Endothelial cell of umbilical vein (primary cell): ENCODE measurements around the gene SLAMF1. TPM values are rescaled to one million over a fixed set of nuclear protein-coding genes. Genes with fewer than 3 reads are reported as not detected.

ENCODE experiments used
- BruUV-seq: library from RNA; stranded (reverse); fragments of 400-500 nt; replicated peaks from 2 replicates; lab custom pipeline; 2021; lab: Mats Ljungman, UMichigan
- CTCF ChIA-PET: fragments of 300-600, 350-600 bp; sonication (Branson Sonifier 250); formaldehyde crosslinking; loops from one replicate; lab custom pipeline; 2021; ENCODE audit warnings: antibody characterized with exemption, inconsistent platforms; lab: Charles Lee
- POLR2A ChIA-PET: fragments of 300-600, 350-600 bp; sonication (Branson Sonifier 250); formaldehyde crosslinking; loops from one replicate; lab custom pipeline; 2021; ENCODE audit warnings: antibody characterized with exemption, inconsistent platforms; lab: Charles Lee
- DNase-seq: peaks from one replicate; pipeline ENCODE4 v3.0.0-alpha.2; 2011; ENCODE audit warnings: low read depth, low spot score
- FAIRE-seq: peaks from 2 replicates; lab custom pipeline; 2011; peaks lifted over from hg19 to GRCh38; lab: Jason Lieb, UNC
- H2AFZ ChIP-seq: 2 replicates; pipeline ENCODE4 v1.6.0; 2012; ENCODE audit warnings: low read depth, low read length, control low read depth, inconsistent platforms
- H3K27ac ChIP-seq: 2 replicates; pipeline ENCODE4 v1.5.1; 2011; ENCODE audit warnings: low read depth, mild to moderate bottlenecking, control low read depth, low read length, moderate library complexity; ENCODE audit not compliant: insufficient read depth
- H3K27me3 ChIP-seq, 2 experiments: 2 replicates each; pipeline versions ENCODE4 v1.6.0 to v1.6.1; 2011; ENCODE audit warnings: low read length in 2 of 2, mixed read lengths in 1 of 2; ENCODE audit not compliant: control insufficient read depth in 2 of 2, insufficient read depth in 2 of 2
- H3K36me3 ChIP-seq, 2 experiments: 2 replicates in 1 of 2; 3 replicates in 1 of 2; pipeline ENCODE4 v1.5.1; 2011; ENCODE audit warnings: low read length in 2 of 2, mild to moderate bottlenecking in 1 of 2, moderate library complexity in 1 of 2; ENCODE audit not compliant: control insufficient read depth in 2 of 2, insufficient read depth in 2 of 2; ENCODE audit errors: extremely low read depth in 1 of 2
- H3K4me1 ChIP-seq: 3 replicates; pipeline ENCODE4 v1.5.1; 2011; ENCODE audit warnings: mild to moderate bottlenecking, low read length; ENCODE audit not compliant: control insufficient read depth, insufficient read depth; ENCODE audit errors: extremely low read depth
- H3K4me2 ChIP-seq: 2 replicates; pipeline ENCODE4 v1.6.1; 2011; ENCODE audit warnings: low read length, control low read depth, mixed read lengths; ENCODE audit not compliant: insufficient read depth
- H3K4me3 ChIP-seq, 3 experiments: fragments of 200-600 bp in 1 of 3; sonication (generic), shearing (Covaris generic) in 1 of 3; replicated peaks in 1 of 3; 2 replicates each; pipeline ENCODE4 v1.5.1; 2011 to 2016; ENCODE audit warnings: control low read depth in 3 of 3, low read length in 3 of 3, mild to moderate bottlenecking in 2 of 3, inconsistent platforms in 1 of 3, low read depth in 1 of 3, moderate library complexity in 1 of 3; ENCODE audit not compliant: insufficient read depth in 1 of 3
- H3K79me2 ChIP-seq: 2 replicates; pipeline ENCODE4 v1.6.0; 2012; ENCODE audit warnings: low read length, inconsistent platforms; ENCODE audit not compliant: control insufficient read depth, insufficient read depth
- H3K9ac ChIP-seq: replicated peaks from 2 replicates; pipeline ENCODE3; 2011; ENCODE audit warnings: low read length, control low read depth; ENCODE audit not compliant: insufficient read depth; ENCODE audit errors: extremely low read depth
- H3K9me1 ChIP-seq: replicated peaks from 3 replicates; pipeline ENCODE4 v1.6.0; 2011; ENCODE audit warnings: mild to moderate bottlenecking, low read length; ENCODE audit not compliant: control insufficient read depth, insufficient read depth; ENCODE audit errors: extremely low read depth
- H3K9me3 ChIP-seq: replicated peaks from 2 replicates; pipeline ENCODE4 v1.5.1; 2012; ENCODE audit warnings: low read length, inconsistent platforms; ENCODE audit not compliant: control insufficient read depth, insufficient read depth
- H4K20me1 ChIP-seq: replicated peaks from 2 replicates; pipeline ENCODE3; 2011; ENCODE audit warnings: mild to moderate bottlenecking, low read length; ENCODE audit not compliant: control insufficient read depth, insufficient read depth; ENCODE audit errors: extremely low read depth
- CTCF ChIP-seq, 2 donors: IDR thresholded peaks; 1 replicate in 1 of 2; 2 replicates in 1 of 2; pipeline ENCODE4 v1.5.1; 2011; ENCODE audit warnings: low read length in 2 of 2, mild to moderate bottlenecking in 2 of 2, moderate library complexity in 2 of 2, control low read depth in 1 of 2, inconsistent platforms in 1 of 2, low read depth in 1 of 2; ENCODE audit not compliant: insufficient read depth in 1 of 2; ENCODE audit errors: extremely low read depth in 1 of 2
- EZH2 ChIP-seq: IDR thresholded peaks from 2 replicates; pipeline ENCODE4 v1.6.1; 2012; ENCODE audit warnings: borderline replicate concordance, low read depth, mild to moderate bottlenecking, moderate library complexity, low read length, inconsistent platforms; ENCODE audit not compliant: severe bottlenecking
- FOS ChIP-seq: IDR thresholded peaks from 2 replicates; pipeline ENCODE4 v1.6.1; 2011; ENCODE audit warnings: mild to moderate bottlenecking, low read length, moderate library complexity, borderline replicate concordance; ENCODE audit not compliant: insufficient read depth
- GATA2 ChIP-seq: IDR thresholded peaks from 2 replicates; pipeline ENCODE4 v1.7.0; 2011; ENCODE audit warnings: low read depth, mild to moderate bottlenecking, moderate library complexity, mixed read lengths, low read length; ENCODE audit not compliant: insufficient read length, insufficient read depth
- JUN ChIP-seq: IDR thresholded peaks from 2 replicates; pipeline ENCODE4 v1.6.1; 2011; ENCODE audit warnings: borderline replicate concordance, low read depth; ENCODE audit not compliant: insufficient read length, insufficient read depth
- MAX ChIP-seq: IDR thresholded peaks from 2 replicates; pipeline ENCODE4 v1.6.1; 2011; ENCODE audit not compliant: insufficient read depth, insufficient read length
- MYC ChIP-seq: IDR thresholded peaks from one replicate; pipeline ENCODE4 v1.6.1; 2011; ENCODE audit warnings: mild to moderate bottlenecking, low read depth, low read length
- POLR2A ChIP-seq: IDR thresholded peaks from 2 replicates; pipeline ENCODE4 v1.6.1; 2012; ENCODE audit warnings: low read depth, mild to moderate bottlenecking, control low read depth, low read length
- POLR2AphosphoS5 ChIP-seq: IDR thresholded peaks from 2 replicates; pipeline ENCODE4 v1.6.1; 2012; ENCODE audit warnings: low read depth, mild to moderate bottlenecking, control low read depth, low read length, moderate library complexity; ENCODE audit not compliant: insufficient read depth
- dilution Hi-C: fragments of 300-500 bp; cut with MboI; formaldehyde crosslinking; loops from one replicate; pipeline ENCODE4 v1.15.0; 2019; ENCODE audit warnings: low sequenced_read_pairs; ENCODE audit not compliant: extremely low pct_ligation_motif_present
- intact Hi-C: fragments of 100-400 bp; cut with micrococcal nuclease; formaldehyde crosslinking; loops from one replicate; pipeline ENCODE4 v1.10.0; 2022
- polyA plus RNA-seq, 4 experiments: library from polyadenylated mRNA; depleted of rRNA in 3 of 4; stranded (reverse) in 3 of 4; unstranded in 1 of 4; fragments of >200 nt; gene quantifications; 2 replicates each; pipeline versions ENCODE4 v1.2.1 to v1.2.3, GENCODE V29; 2011 to 2012; ENCODE audit warnings: missing spikeins in 1 of 4
- total RNA-seq: library from RNA; stranded (reverse); gene quantifications from 2 replicates; pipeline ENCODE4 v1.2.3, GENCODE V29; 2021

The SLAMF1 gene
- total and polyA plus RNA-seq, 2 donors (not counting 3 experiments of a cell fraction or from before 2014, with no cell fraction given), result not detected

DNA sequence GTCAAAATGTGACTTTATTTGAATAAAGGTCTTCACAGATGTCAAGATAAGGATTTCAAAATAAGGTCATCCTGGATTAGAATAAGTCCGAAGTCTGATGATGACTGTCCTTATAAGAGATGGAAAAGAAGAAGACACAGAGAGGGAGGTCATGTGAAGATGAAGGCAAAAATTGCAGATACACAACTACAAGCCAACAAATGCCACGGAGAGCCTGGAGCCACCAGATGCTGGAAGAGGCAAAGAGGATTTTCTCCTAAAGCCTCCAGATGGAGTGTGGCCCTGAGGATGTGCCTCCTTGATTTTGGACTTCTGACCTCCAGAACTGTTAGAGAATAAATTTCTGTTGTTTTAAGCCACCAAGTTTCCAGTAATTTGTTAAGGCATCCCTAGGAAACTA is 31.2 kb downstream of the SLAMF1 start:
- Histone ChIP-seq H3K9me3 (no peaks in the 10 kb centered on the region), H4K20me1 (no peaks in the 10 kb centered on the region), H2AFZ (no peak overlapping the region), H3K4me3 (no peak overlapping the region), H3K4me2 (no peak overlapping the region), H3K9me1 (no peaks in the 10 kb centered on the region), H3K27ac (no peak overlapping the region), H3K36me3 (no peaks in the 10 kb centered on the region), H3K9ac (no peak overlapping the region), H3K27me3 (peaks cover 0 to 6% of the 10 kb centered on the region in 2 experiments), H3K4me1 (no peaks in the 10 kb centered on the region), H3K79me2 (no peaks in the 10 kb centered on the region)
- ChIA-PET POLR2A (no interaction called here), CTCF (no interaction called here)
- FAIRE-seq (no peak), DNase-seq (no peak)
- dilution Hi-C loops, result no loop called here
- intact Hi-C loops, result no loop called here
- no TSS peak for BruUV-seq
- TF ChIP-seq MYC (no peak), MAX (no peak), EZH2 (no peak), POLR2AphosphoS5 (no peak), FOS (no peak), GATA2 (no peak), POLR2A (no peak), JUN (no peak), CTCF (IDR thresholded peaks at IDR 0.05; ENCODE audit: extremely low read depth in 1 of 2, insufficient read depth in 1 of 2, low read depth in 1 of 2, low read length in 2 of 2) (no peak)
